Stimulated activated CD4-positive, alpha-beta T cell treated with anti-CD3 and anti-CD28 coated beads, Interleukin-1b, Interleukin-23, amount 100 ng/mL, for 1 hour (primary cell): ENCODE measurements around the gene ITGAD.

ENCODE experiments used
- DNase-seq, 2 donors: peaks; one replicate each; pipeline ENCODE4 v3.0.0-alpha.2; 2020; ENCODE audit warnings: low read depth in 2 of 2

Gene ITGAD

GRCh38 chr16:31365131-31365865 is 27.8 kb upstream of the ITGAD start:
- no peak for DNase-seq

- no peak for DNase-seq
Measured at GRCh38 chr16:31367853-31368252, 25.3 kb upstream of the ITGAD start.

- no peak for DNase-seq
Measured at GRCh38 chr16:31371008-31371407, 22.1 kb upstream of the ITGAD start.

- DNase-seq = no peak
Measured at GRCh38 chr16:31371619-31372484, 21.3 kb upstream of the ITGAD start.

- DNase-seq = no peak
Measured at GRCh38 chr16:31373235-31373634, 19.9 kb upstream of the ITGAD start.

GRCh38 chr16:31375231-31375630 is 17.9 kb upstream of the ITGAD start:
- no peak for DNase-seq

- no peak for DNase-seq
Measured at GRCh38 chr16:31376705-31377104, 16.4 kb upstream of the ITGAD start.

GRCh38 chr16:31377210-31377903 is 15.8 kb upstream of the ITGAD start:
- DNase-seq = no peak

- DNase-seq = no peak
Measured at GRCh38 chr16:31380201-31380600, 12.9 kb upstream of the ITGAD start.

GRCh38 chr16:31382485-31383161 is 10.5 kb upstream of the ITGAD start:
- peak; percentile 10 to 27 for DNase-seq

- DNase-seq = no peak
Measured at GRCh38 chr16:31385680-31386079, 7.5 kb upstream of the ITGAD start.

GRCh38 chr16:31386157-31386984 is 6.8 kb upstream of the ITGAD start:
- no peak for DNase-seq

- no peak for DNase-seq
Measured at GRCh38 chr16:31388535-31388934, 4.6 kb upstream of the ITGAD start.

- DNase-seq = no peak
Measured at GRCh38 chr16:31390504-31391041, 2.6 kb upstream of the ITGAD start.

GRCh38 chr16:31395647-31396046 is 2.5 kb downstream of the ITGAD start:
- no peak for DNase-seq

GRCh38 chr16:31397096-31397660 is 4.0 kb downstream of the ITGAD start:
- DNase-seq = no peak

- DNase-seq = no peak
Measured at GRCh38 chr16:31397701-31398100, 4.6 kb downstream of the ITGAD start.

- no peak for DNase-seq
Measured at GRCh38 chr16:31400191-31400590, 7.1 kb downstream of the ITGAD start.

GRCh38 chr16:31401436-31401835 is 8.3 kb downstream of the ITGAD start:
- DNase-seq = no peak

- no peak for DNase-seq
Measured at GRCh38 chr16:31402687-31403086, 9.6 kb downstream of the ITGAD start.
